Right lobe of liver (tissue), 4 donors: Measurements from ENCODE around the gene DLGAP3.

Source experiments
- POLR2A ChIP-seq: fragments of 450-650 bp; IDR thresholded peaks from one replicate; pipeline ENCODE4 v1.6.1; 2017; ENCODE audit warnings: antibody characterized with exemption, mild to moderate bottlenecking
- TF ChIP-seq, protein P1 (sequence below), 4 donors: fragments of 200-600 bp in 3 of 4; fragments of 450-650 bp in 1 of 4; IDR thresholded peaks; one replicate each; pipeline versions ENCODE4 v1.5.1 to v1.8.0; 2016 to 2022; ENCODE audit warnings: antibody characterized with exemption in 4 of 4, mild to moderate bottlenecking in 2 of 4
- donor health status: DM: no; HTN: no; CAD: no.
- donor health status: DM: no; HTN: no; CAD: no.
- donor health status: DM: no; HTN: yes; CAD: no.

- TF ChIP-seq POLR2A, result no peak
- TF ChIP-seq, protein P1, sequence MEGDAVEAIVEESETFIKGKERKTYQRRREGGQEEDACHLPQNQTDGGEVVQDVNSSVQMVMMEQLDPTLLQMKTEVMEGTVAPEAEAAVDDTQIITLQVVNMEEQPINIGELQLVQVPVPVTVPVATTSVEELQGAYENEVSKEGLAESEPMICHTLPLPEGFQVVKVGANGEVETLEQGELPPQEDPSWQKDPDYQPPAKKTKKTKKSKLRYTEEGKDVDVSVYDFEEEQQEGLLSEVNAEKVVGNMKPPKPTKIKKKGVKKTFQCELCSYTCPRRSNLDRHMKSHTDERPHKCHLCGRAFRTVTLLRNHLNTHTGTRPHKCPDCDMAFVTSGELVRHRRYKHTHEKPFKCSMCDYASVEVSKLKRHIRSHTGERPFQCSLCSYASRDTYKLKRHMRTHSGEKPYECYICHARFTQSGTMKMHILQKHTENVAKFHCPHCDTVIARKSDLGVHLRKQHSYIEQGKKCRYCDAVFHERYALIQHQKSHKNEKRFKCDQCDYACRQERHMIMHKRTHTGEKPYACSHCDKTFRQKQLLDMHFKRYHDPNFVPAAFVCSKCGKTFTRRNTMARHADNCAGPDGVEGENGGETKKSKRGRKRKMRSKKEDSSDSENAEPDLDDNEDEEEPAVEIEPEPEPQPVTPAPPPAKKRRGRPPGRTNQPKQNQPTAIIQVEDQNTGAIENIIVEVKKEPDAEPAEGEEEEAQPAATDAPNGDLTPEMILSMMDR (IDR thresholded peaks at IDR 0.05), result no peak
Measured at GRCh38 chr1:34925730-34926129, 3.7 kb downstream of the DLGAP3 start.
